Uterus (tissue), 2 donors: Measurements from ENCODE around the gene MAP1LC3A.

ENCODE experiments used
- POLR2A ChIP-seq, 2 donors: fragments of 450-650 bp; IDR thresholded peaks; one replicate each; pipeline ENCODE4 v1.6.1; 2016; ENCODE audit warnings: antibody characterized with exemption in 2 of 2, mild to moderate bottlenecking in 1 of 2, moderate library complexity in 1 of 2
- TF ChIP-seq, protein P1 (sequence below), 4 experiments: fragments of 200-600 bp in 2 of 4; fragments of 450-650 bp in 2 of 4; sonication (generic) in 2 of 4; IDR thresholded peaks; one replicate each; pipeline ENCODE4 v1.5.1; 2016 to 2019; ENCODE audit warnings: antibody characterized with exemption in 4 of 4, mild to moderate bottlenecking in 2 of 4, moderate library complexity in 1 of 4

DNA sequence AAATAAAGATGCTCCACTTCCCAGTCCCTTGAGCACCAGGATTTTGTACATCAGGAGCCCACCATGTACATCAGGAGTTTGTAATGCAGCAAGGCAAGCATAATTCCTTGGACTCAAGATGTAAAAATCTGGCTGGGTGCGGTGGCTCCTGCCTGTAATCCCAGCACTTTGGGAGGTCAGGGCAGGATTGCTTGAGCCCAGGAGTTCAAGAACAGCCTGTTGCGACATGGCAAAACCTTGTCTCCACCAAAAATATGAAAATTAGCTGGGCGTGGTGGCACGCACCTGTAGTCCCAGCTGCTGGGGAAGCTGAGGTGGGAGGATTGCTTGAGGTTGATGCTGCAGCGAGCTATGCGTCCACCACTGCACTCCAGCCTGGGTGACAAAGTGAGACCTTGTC is 16.1 kb upstream of the MAP1LC3A start:
- TF ChIP-seq, protein P1, sequence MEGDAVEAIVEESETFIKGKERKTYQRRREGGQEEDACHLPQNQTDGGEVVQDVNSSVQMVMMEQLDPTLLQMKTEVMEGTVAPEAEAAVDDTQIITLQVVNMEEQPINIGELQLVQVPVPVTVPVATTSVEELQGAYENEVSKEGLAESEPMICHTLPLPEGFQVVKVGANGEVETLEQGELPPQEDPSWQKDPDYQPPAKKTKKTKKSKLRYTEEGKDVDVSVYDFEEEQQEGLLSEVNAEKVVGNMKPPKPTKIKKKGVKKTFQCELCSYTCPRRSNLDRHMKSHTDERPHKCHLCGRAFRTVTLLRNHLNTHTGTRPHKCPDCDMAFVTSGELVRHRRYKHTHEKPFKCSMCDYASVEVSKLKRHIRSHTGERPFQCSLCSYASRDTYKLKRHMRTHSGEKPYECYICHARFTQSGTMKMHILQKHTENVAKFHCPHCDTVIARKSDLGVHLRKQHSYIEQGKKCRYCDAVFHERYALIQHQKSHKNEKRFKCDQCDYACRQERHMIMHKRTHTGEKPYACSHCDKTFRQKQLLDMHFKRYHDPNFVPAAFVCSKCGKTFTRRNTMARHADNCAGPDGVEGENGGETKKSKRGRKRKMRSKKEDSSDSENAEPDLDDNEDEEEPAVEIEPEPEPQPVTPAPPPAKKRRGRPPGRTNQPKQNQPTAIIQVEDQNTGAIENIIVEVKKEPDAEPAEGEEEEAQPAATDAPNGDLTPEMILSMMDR (IDR thresholded peaks at IDR 0.05) = no peak
- TF ChIP-seq POLR2A (IDR thresholded peaks at IDR 0.05) = no peak
